Chondrocyte (in vitro differentiated cells): Measurements from ENCODE around the gene CYFIP1. TPM values are rescaled to one million over a fixed set of nuclear protein-coding genes. Genes with fewer than 3 reads are reported as not detected.
A peak's percentile ranks its signal among the peaks of the same experiment; 100 is the strongest.

Experiments
- DNase-seq: peaks from one replicate; pipeline ENCODE4 v3.0.0; 2021; ENCODE audit warnings: mixed read lengths, low spot score
- H3K27ac Mint-ChIP-seq: one replicate; pipeline ENCODE4 v1.8.0; 2021; ENCODE audit warnings: mild to moderate bottlenecking, moderate library complexity, mixed read lengths; ENCODE audit not compliant: unreplicated experiment
- H3K27me3 Mint-ChIP-seq: 2 replicates; pipeline ENCODE4 v1.8.0; 2021; ENCODE audit warnings: low read depth, mixed read lengths
- H3K36me3 Mint-ChIP-seq: 2 replicates; pipeline ENCODE4 v1.8.0; 2021; ENCODE audit warnings: low read depth, mixed read lengths
- H3K4me1 Mint-ChIP-seq: 2 replicates; pipeline ENCODE4 v1.8.0; 2021; ENCODE audit warnings: low read depth, mild to moderate bottlenecking, mixed read lengths
- H3K4me3 Mint-ChIP-seq: one replicate; pipeline ENCODE4 v1.8.0; 2021; ENCODE audit warnings: mild to moderate bottlenecking, moderate library complexity, mixed read lengths; ENCODE audit not compliant: unreplicated experiment
- H3K9me3 Mint-ChIP-seq: 2 replicates; pipeline ENCODE4 v1.8.0; 2021; ENCODE audit warnings: low read depth, mixed read lengths
- CTCF ChIP-seq: fragments of 200-600 bp; sonication (generic); IDR thresholded peaks from 2 replicates; pipeline ENCODE4 v1.5.0; 2021; ENCODE audit warnings: antibody characterized with exemption, mild to moderate bottlenecking, moderate library complexity
- total RNA-seq: library from RNA; stranded (reverse); gene quantifications from 3 replicates; pipeline ENCODE4 v1.2.1, GENCODE V29; 2021

Gene CYFIP1
- total RNA-seq, 1 donor from 2014 or later = 98.5 TPM

- DNase-seq = no peak
- Mint-ChIP-seq H3K9me3 (no peaks in the 10 kb centered on the region), H3K27ac (no peak overlapping the region), H3K4me3 (no peak overlapping the region), H3K4me1 (no peaks in the 10 kb centered on the region), H3K36me3 (peaks cover 35% of the 10 kb centered on the region), H3K27me3 (no peaks in the 10 kb centered on the region)
- no peak for TF ChIP-seq CTCF
Measured at GRCh38 chr15:23003736-23004135, 23.6 kb upstream of the CYFIP1 start.

GRCh38 chr15:23002920-23003319, 22.8 kb upstream of the CYFIP1 start:
- H3K9me3 Mint-ChIP-seq = no peaks in the 10 kb centered on the region
- H3K27ac Mint-ChIP-seq = no peak overlapping the region
- H3K36me3 Mint-ChIP-seq = peaks cover 33% of the 10 kb centered on the region
- DNase-seq = no peak
- no peaks in the 10 kb centered on the region for H3K4me1 Mint-ChIP-seq
- no peak overlapping the region for H3K4me3 Mint-ChIP-seq
- TF ChIP-seq CTCF = no peak
- H3K27me3 Mint-ChIP-seq = no peaks in the 10 kb centered on the region

DNA sequence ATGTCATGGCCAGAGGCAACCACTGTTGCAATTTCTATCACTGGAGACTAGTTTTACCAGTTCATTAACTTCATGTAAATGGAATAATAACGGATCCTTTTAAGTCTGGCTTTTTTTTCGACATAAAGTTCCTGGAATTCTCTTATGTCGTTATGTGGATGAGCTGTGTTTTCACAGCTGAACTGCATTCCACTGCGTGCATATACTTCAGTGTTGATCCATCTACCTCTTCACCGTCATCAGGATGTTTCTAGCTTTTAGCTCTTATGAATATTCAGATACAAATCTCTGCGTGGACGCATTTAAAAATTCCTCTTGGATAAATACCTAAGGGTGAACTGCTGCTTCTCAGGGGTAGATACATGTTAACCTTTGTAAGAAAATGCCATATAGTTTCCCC, 15.6 kb upstream of the CYFIP1 start:
- Mint-ChIP-seq H3K27me3 (no peaks in the 10 kb centered on the region), H3K36me3 (peaks cover 13% of the 10 kb centered on the region), H3K4me1 (peaks cover 15% of the 10 kb centered on the region), H3K9me3 (no peaks in the 10 kb centered on the region), H3K27ac (peak overlapping the region; percentile 39), H3K4me3 (no peak overlapping the region)
- no peak for TF ChIP-seq CTCF
- DNase-seq = no peak

DNA sequence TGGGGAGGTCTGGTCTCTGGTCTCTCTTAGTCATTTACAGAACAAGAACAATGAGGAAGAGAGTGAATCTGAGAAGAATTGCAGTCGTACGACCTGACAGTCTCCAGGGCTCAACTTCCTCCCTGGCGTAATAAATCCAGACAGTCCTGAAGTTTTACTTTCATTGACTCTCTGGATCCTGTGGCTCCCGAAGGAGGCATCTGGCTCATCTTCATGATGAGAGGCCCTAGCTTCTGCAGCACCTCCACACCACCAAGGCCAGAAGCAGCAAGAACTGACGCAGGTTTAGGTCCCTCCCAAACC, 11.8 kb upstream of the CYFIP1 start:
- H3K9me3 Mint-ChIP-seq = no peaks in the 10 kb centered on the region
- H3K27me3 Mint-ChIP-seq = no peaks in the 10 kb centered on the region

GRCh38 chr15:22989576-22990477, 9.7 kb upstream of the CYFIP1 start:
- peaks cover 4% of the 10 kb centered on the region for H3K36me3 Mint-ChIP-seq
- H3K27me3 Mint-ChIP-seq = no peaks in the 10 kb centered on the region
- H3K4me1 Mint-ChIP-seq = peaks cover 11% of the 10 kb centered on the region
- no peak for DNase-seq
- no peak overlapping the region for H3K27ac Mint-ChIP-seq
- H3K9me3 Mint-ChIP-seq = no peaks in the 10 kb centered on the region
- H3K4me3 Mint-ChIP-seq = no peak overlapping the region
- no peak for TF ChIP-seq CTCF

More for the DNA sequence above, 11.8 kb upstream of the CYFIP1 start:
- peak overlapping the region; percentile 65 for H3K27ac Mint-ChIP-seq
- H3K36me3 Mint-ChIP-seq = peaks cover 6% of the 10 kb centered on the region
- H3K4me3 Mint-ChIP-seq = no peak overlapping the region
- TF ChIP-seq CTCF = no peak
- DNase-seq = no peak
- H3K4me1 Mint-ChIP-seq = peaks cover 19% of the 10 kb centered on the region
